GM18951 (cell line): ENCODE measurements around the gene SUPT20HL1.
"Not testable (repeated sequence)": the region's sequence is repeated elsewhere in the genome, so short reads cannot be mapped to it uniquely, and the experiment has no call there.

Source experiments
- POLR2A ChIP-seq: IDR thresholded peaks from 4 replicates; pipeline ENCODE4 v1.6.1; 2011; ENCODE audit warnings: mild to moderate bottlenecking; ENCODE audit not compliant: insufficient read length, insufficient read depth; ENCODE audit errors: extremely low read depth
- in situ Hi-C: fragments of 300-500 bp; cut with MboI; formaldehyde crosslinking; loops from one replicate; pipeline ENCODE4 v1.12.0; 2022; ENCODE audit warnings: low sequenced_read_pairs, mixed read lengths, inconsistent platforms; ENCODE audit not compliant: unreplicated experiment

SUPT20HL1 gene

DNA sequence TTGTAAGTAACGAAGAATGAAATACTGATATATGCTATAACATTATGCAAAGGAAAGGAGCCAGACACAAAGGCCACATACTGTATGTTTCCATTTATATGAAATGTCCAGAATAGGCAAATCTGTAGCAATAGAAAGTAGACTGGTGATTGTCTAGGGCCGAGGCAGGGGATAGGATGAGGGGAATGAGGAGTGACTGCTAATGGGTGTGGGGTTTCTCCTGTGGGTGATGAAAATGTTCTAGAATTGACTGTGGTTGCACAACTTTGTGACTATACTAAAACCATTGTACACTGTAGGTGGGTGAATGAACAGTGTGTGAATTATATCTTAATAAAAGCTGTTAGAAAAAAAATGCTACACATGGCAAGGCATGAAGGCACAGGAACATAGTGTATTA, 19.9 kb upstream of the SUPT20HL1 start:
- TF ChIP-seq POLR2A = no peak
- in situ Hi-C loops = no loop called here

DNA sequence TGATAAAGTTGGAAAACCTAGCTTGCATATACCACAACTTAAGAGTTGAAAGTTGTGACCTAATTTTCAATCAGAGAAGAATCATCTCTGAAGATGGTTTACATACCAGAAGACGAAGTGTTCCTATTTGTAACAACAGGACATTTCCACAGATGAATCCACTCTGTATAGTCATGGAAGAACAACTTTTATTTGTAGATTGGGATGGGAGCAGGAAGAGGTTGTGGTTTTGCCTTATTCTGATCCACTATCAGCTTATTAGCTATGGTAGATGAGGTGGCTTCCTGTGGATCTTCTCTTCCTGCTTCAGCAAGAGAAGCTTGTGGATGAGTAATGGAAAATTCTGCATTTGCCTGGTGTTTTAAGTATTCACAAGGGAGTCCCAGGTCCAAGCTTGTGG, 18.6 kb upstream of the SUPT20HL1 start:
- no peak for TF ChIP-seq POLR2A
- in situ Hi-C loops = no loop called here

DNA sequence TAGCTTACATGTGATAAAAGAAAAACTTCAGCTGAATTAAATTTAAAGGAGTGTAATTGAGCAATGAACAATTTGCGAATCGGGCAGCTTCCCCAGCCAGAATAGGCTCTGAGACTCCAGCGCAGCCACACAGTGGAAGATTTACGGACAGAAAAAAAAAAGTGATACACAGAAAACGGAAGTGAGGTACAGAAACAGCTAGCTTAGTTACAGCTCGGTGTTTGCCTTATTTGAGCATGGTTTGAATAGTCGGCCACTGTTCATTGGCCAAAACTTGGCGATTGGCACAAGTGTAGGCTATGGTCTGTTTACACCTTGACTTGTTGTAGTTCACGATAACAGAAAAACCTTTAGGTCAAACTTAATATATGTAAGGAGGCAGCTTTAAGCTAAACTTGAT, 16.7 kb upstream of the SUPT20HL1 start:
- no peak for TF ChIP-seq POLR2A

GRCh38 chrX:24347881-24348280, 12.6 kb upstream of the SUPT20HL1 start:
- in situ Hi-C loops = no loop called here
- TF ChIP-seq POLR2A = no peak

More for the DNA sequence above, 16.7 kb upstream of the SUPT20HL1 start:
- in situ Hi-C loops = no loop called here

GRCh38 chrX:24350217-24350616, 10.2 kb upstream of the SUPT20HL1 start:
- no peak for TF ChIP-seq POLR2A
- in situ Hi-C loops = no loop called here

GRCh38 chrX:24355095-24355494, 5.3 kb upstream of the SUPT20HL1 start:
- in situ Hi-C loops = no loop called here
- no peak for TF ChIP-seq POLR2A

- in situ Hi-C loops = no loop called here
- TF ChIP-seq POLR2A = no peak
Measured at GRCh38 chrX:24357106-24357505, 3.3 kb upstream of the SUPT20HL1 start.

DNA sequence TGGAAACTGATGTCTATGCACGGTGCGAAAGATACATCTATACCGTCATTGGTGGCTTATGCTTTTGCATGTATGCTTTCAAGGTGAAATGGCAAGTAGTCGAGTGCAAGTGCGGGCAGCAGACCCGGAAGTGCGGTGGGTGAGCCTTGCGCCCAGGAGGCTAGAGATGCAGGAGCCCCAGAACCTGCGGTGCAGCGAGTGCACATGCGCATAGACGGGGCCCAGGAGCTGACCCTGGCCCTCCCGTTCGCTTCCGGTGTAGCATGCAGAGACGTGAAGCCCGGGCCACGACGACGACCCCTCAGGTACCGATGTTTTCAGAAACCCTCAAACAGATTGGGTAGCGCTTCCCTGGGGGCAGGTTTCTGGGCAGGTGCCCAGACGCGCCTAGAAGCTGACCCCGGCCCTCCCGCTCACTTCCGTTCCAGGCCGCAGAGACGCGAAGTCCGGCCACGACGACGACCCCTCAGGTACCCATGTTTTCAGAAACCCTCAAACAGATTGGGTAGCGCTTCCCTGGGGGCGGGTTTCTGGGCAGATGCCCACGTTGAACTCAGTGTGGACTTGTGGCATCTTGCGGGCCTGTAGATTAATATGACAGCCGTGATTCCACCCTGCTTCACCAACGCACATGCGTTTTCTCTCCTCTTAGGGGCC, 1.8 kb downstream of the SUPT20HL1 start:
- in situ Hi-C loops = not testable (repeated sequence)

GRCh38 chrX:24363432-24364181, 3.2 kb downstream of the SUPT20HL1 start:
- in situ Hi-C loops = not testable (repeated sequence)

- in situ Hi-C loops = no loop called here
- no peak for TF ChIP-seq POLR2A
Measured at GRCh38 chrX:24364326-24364725, 3.9 kb downstream of the SUPT20HL1 start.

DNA sequence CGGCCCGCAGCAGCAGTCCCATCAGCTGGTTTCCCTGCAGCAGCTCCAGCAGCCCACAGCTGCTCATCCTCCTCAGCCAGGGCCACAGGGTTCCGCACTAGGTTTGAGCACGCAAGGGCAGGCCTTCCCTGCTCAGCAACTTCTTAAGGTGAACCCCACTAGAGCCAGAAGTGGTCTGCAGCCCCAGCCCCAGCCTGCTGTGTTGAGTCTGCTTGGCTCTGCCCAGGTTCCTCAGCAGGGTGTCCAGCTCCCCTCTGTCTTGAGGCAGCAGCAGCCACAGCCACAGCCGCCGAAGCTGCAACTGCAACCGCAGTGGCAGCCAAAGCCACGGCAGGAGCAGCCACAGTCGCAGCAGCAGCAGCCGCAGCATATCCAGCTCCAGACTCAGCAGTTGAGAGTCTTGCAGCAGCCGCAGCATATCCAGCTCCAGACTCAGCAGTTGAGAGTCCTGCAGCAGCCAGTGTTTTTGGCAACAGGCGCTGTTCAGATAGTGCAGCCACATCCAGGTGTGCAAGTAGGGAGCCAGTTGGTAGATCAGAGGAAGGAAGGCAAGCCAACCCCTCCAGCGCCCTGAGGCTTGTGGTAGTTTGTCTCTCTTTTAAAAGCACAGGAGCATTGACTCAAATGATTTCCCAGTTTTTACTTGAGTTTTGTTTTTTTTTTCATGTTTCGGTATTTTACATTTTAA, 4.6 kb downstream of the SUPT20HL1 start:
- in situ Hi-C loops = no loop called here
- TF ChIP-seq POLR2A = no peak

- in situ Hi-C loops = not testable (repeated sequence)
Measured at GRCh38 chrX:24366762-24367400, 6.4 kb downstream of the SUPT20HL1 start.

GRCh38 chrX:24369816-24370215, 9.4 kb downstream of the SUPT20HL1 start:
- in situ Hi-C loops = no loop called here
- no peak for TF ChIP-seq POLR2A
